AG04449 (cell line): Measurements from ENCODE around the gene ZNF3.

Source experiments
- CTCF ChIA-PET: fragments of 350-600 bp; formaldehyde crosslinking; extraction: SDS; loops from one replicate; lab custom pipeline; 2021; ENCODE audit warnings: antibody characterized with exemption; lab: Yijun Ruan, JAX
- POLR2A ChIA-PET: fragments of 400-600, 350-600 bp; formaldehyde crosslinking; extraction: SDS; loops from one replicate; lab custom pipeline; 2020; ENCODE audit warnings: antibody characterized with exemption, inconsistent platforms; lab: Yijun Ruan, JAX
- DNase-seq: peaks from one replicate; pipeline ENCODE4 v3.0.0-alpha.2; 2010; ENCODE audit warnings: low read depth, low spot score
- H3K4me3 ChIP-seq: 2 replicates; pipeline ENCODE4 v1.5.1; 2011; ENCODE audit warnings: low read depth, mild to moderate bottlenecking, control low read depth, low read length
- TF ChIP-seq, protein P1 (sequence below): IDR thresholded peaks from one replicate; pipeline ENCODE4 v1.5.1; 2011; ENCODE audit warnings: mild to moderate bottlenecking, moderate library complexity, low read length, control low read depth, inconsistent platforms; ENCODE audit not compliant: insufficient read depth; ENCODE audit errors: missing control alignments

Gene ZNF3

DNA sequence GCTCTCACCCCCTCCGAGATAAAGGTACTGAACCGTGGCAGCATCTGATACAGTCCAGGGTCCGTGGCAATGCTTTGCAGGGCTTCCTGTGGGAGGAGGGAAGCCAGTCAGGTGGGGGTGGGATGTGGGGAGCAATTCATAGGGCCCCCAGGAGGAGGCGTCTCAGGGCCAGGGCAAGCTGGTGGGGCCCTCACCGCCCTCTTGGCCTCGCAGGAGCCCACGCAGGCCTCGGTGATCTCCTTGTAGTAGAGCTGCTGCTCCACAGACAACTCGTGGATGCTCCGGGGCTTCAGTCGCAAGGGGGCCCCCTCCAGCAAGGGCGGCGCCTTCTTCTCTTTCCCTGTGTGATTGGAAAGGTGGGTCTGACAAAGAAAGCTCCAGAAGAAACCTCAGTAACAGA is 30.4 kb upstream of the ZNF3 start:
- ChIA-PET POLR2A (no interaction called here), CTCF (interaction anchor here (2.4 kb wide), 1 partner anchor 20 kb away, joined by 9 read pairs; no protein-coding TSS in a partner anchor)
- no peak for DNase-seq
- TF ChIP-seq, protein P1, sequence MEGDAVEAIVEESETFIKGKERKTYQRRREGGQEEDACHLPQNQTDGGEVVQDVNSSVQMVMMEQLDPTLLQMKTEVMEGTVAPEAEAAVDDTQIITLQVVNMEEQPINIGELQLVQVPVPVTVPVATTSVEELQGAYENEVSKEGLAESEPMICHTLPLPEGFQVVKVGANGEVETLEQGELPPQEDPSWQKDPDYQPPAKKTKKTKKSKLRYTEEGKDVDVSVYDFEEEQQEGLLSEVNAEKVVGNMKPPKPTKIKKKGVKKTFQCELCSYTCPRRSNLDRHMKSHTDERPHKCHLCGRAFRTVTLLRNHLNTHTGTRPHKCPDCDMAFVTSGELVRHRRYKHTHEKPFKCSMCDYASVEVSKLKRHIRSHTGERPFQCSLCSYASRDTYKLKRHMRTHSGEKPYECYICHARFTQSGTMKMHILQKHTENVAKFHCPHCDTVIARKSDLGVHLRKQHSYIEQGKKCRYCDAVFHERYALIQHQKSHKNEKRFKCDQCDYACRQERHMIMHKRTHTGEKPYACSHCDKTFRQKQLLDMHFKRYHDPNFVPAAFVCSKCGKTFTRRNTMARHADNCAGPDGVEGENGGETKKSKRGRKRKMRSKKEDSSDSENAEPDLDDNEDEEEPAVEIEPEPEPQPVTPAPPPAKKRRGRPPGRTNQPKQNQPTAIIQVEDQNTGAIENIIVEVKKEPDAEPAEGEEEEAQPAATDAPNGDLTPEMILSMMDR, result no peak
- H3K4me3 ChIP-seq, result no peak overlapping the region

DNA sequence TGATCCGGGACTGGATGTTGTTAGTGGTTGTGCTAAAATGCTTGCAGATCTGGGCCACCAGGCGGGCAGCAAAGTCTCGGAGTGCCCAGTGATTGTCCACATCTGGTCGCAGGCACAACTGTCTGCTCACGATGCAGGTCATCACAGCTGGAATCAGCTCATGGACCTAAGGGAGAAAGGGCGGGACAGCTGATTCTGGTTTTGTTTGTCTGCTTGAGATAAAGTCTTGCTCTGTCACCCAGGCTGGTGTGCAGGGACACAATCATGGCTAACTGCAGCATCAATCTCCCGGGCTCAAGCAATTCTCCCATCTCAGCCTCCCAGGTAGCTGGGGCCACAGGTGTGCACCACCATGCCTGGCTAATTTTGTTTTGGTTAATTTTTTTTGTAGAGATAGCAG is 29.6 kb upstream of the ZNF3 start:
- ChIA-PET CTCF (no interaction called here), POLR2A (no interaction called here)
- TF ChIP-seq, protein P1, result no peak
- no peak overlapping the region for H3K4me3 ChIP-seq
- no peak for DNase-seq

DNA sequence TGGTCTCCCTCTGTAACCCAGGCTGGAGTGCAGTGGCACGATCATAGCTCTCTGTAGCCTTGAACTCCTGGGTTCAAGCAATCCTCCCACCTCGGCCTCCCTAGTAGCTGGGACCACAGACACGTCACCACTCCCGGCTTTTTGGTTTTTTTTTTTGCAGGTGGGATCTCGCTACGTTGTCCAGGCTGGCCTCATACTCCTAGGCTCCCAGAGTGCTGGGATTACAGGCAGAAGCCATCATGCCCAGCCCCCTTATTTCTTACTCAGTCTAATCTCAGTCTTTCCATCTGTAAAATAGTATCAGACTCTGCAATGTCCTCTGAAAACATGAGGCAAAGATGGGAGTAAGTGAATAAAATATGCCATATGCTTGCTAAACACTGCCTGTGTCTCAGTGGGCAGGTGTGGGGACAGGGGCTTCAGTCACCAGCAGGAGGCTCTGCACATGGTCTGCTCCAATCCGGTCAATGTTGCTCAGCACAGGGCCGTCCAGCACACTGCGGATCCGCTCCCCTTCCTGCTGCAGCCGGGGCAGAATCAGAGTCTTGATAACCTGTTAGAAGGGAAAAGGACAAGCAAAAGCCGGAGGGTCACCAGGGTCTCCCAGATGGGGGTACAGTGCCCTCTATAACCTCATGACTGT is 28.1 kb upstream of the ZNF3 start:
- TF ChIP-seq, protein P1, result no peak
- no peak overlapping the region for H3K4me3 ChIP-seq
- POLR2A ChIA-PET, result interaction anchor here (0.6 kb wide), 1 partner anchor 17 kb away, joined by 3 read pairs; no protein-coding TSS in a partner anchor
- CTCF ChIA-PET, result no interaction called here
- DNase-seq, result no peak

DNA sequence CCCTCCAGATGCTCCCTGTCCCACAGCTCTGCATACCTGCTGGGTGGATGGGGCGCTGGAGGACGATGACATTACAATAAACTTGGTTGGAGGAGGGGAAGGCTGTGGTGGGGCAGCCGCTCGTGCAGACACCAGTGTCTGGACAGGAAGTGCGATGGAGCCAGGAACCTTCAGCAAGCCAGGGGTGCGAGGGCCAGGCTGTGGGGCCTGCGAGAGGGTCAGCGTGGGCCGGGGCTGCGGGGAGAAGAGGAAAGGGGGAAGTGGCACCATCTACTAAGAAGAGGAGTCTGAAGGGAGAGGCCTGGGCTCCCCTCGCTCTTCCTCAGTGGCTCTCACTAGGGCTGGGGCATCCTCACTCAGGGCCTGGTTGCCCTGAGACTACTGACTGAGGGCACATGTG is 26.4 kb upstream of the ZNF3 start:
- TF ChIP-seq, protein P1, result no peak
- no peak for DNase-seq
- CTCF ChIA-PET, result no interaction called here
- no peak overlapping the region for H3K4me3 ChIP-seq
- POLR2A ChIA-PET, result no interaction called here

DNA sequence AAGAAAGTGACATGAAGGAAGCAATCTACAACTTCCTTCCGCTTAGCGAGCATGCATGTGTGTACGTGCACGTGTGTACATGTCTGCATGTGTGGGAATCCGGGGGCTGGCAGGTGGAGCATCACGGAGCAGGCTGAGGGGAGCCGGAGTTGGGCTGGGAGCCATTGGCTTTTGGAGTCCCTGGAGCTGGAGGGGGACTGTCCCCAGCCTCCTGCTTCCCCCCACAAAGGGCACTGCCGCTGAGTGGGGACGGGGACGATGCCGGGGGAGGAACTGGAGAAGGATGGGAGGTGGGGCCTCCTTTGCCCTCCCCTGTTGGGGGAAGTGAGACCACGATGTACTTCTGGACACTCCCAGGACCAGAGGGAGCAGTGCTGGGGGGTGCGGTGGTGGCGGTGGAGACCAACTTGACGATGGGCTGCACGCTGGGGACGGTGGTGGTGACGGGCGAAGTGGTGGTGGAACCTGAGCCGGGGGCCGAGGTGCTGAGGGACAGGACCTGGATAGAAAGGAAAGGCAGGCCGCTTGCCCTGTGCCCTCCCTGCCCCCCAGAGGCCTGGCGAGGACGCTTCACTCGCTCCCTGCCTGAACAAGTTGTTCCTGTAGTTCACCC is 25.7 kb upstream of the ZNF3 start:
- TF ChIP-seq, protein P1, result no peak
- no peak overlapping the region for H3K4me3 ChIP-seq
- DNase-seq, result no peak
- ChIA-PET POLR2A (no interaction called here), CTCF (no interaction called here)

GRCh38 chr7:100106633-100107032 is 25.1 kb upstream of the ZNF3 start:
- CTCF ChIA-PET, result interaction anchor here (0.9 kb wide), 1 partner anchor 24 kb away, joined by 3 read pairs; no protein-coding TSS in a partner anchor
- POLR2A ChIA-PET, result no interaction called here
- TF ChIP-seq, protein P1, result no peak

More at GRCh38 chr7:100106633-100107032, 25.1 kb upstream of the ZNF3 start:
- H3K4me3 ChIP-seq, result no peak overlapping the region
- DNase-seq, result no peak
